GM12878 (cell line): ENCODE measurements around the gene METRNL.

Experiments used
- BCL11A ChIP-seq: IDR thresholded peaks from 2 replicates; pipeline ENCODE4 v1.6.1; 2011; ENCODE audit warnings: low read depth, low read length
- BCL3 ChIP-seq: IDR thresholded peaks from 2 replicates; pipeline ENCODE4 v1.6.1; 2011; ENCODE audit warnings: borderline replicate concordance, low read depth, mild to moderate bottlenecking, moderate library complexity, low read length; ENCODE audit not compliant: insufficient read depth, poor library complexity, severe bottlenecking
- CBX3 ChIP-seq: fragments of 200-600 bp; sonication (generic); IDR thresholded peaks from 2 replicates; pipeline ENCODE4 v1.6.1; 2016; ENCODE audit warnings: low read depth, borderline replicate concordance
- CEBPB ChIP-seq, 2 experiments: fragments of 150-350 bp in 1 of 2; IDR thresholded peaks; 2 replicates each; pipeline ENCODE4 v1.6.1; 2012 to 2014; ENCODE audit warnings: low read depth in 2 of 2, low read length in 2 of 2, borderline replicate concordance in 1 of 2, inconsistent platforms in 1 of 2
- CTCF ChIP-seq, 3 experiments: IDR thresholded peaks in 2 of 3; conservative IDR thresholded peaks in 1 of 3; 2 replicates each; pipeline ENCODE4 v1.5.1; 2011; ENCODE audit warnings: low read depth in 3 of 3, low read length in 3 of 3, mild to moderate bottlenecking in 3 of 3, control low read depth in 2 of 3, moderate library complexity in 2 of 3, inconsistent platforms in 1 of 3, mixed read lengths in 1 of 3; ENCODE audit not compliant: control insufficient read depth in 2 of 3, insufficient read depth in 1 of 3; ENCODE audit errors: extremely low read depth in 1 of 3
- JUNB ChIP-seq: IDR thresholded peaks from 2 replicates; pipeline ENCODE4 v1.6.1; 2016; ENCODE audit warnings: antibody characterized with exemption, mild to moderate bottlenecking
- KDM1A ChIP-seq: fragments of 200-600 bp; sonication (generic); IDR thresholded peaks from 2 replicates; pipeline ENCODE4 v1.6.1; 2016; ENCODE audit warnings: borderline replicate concordance
- POLR2A ChIP-seq: IDR thresholded peaks from 2 replicates; pipeline ENCODE4 v1.6.1; 2011; ENCODE audit warnings: low read depth, mild to moderate bottlenecking, low read length
- POLR2AphosphoS5 ChIP-seq: IDR thresholded peaks from 2 replicates; pipeline ENCODE4 v1.6.1; 2011; ENCODE audit warnings: mild to moderate bottlenecking, low read length, inconsistent platforms
- RAD21 ChIP-seq: IDR thresholded peaks from 2 replicates; pipeline ENCODE4 v1.6.1; 2011; ENCODE audit warnings: mild to moderate bottlenecking, low read depth, low read length, moderate library complexity; ENCODE audit not compliant: insufficient read depth
- SP1 ChIP-seq: IDR thresholded peaks from one replicate; pipeline ENCODE4 v1.6.1; 2011; ENCODE audit warnings: low read depth, low read length
- ZNF207 ChIP-seq: fragments of 450-650 bp; IDR thresholded peaks from 2 replicates; pipeline ENCODE4 v1.6.1; 2014; ENCODE audit warnings: antibody characterized with exemption, mild to moderate bottlenecking, borderline replicate concordance

- TF ChIP-seq ZNF207 = no peak
- TF ChIP-seq KDM1A = no peak
- TF ChIP-seq BCL3 = no peak
- no peak for TF ChIP-seq CTCF (IDR thresholded peaks at IDR 0.05 in 2 of 3, conservative IDR thresholded peaks at IDR 0.05 in 1 of 3; ENCODE audit: control insufficient read depth in 2 of 3, extremely low read depth in 1 of 3, insufficient read depth in 1 of 3, low read depth in 3 of 3, low read length in 3 of 3)
- no peak for TF ChIP-seq SP1
- no peak for TF ChIP-seq JUNB
- TF ChIP-seq POLR2A = no peak
- TF ChIP-seq POLR2AphosphoS5 = no peak
- TF ChIP-seq RAD21 = no peak
- 0 out of 2 replicates have a peak, but pooled peaks have one; percentile 29 for TF ChIP-seq BCL11A
- TF ChIP-seq CBX3 = no peak
- no peak for TF ChIP-seq CEBPB (IDR thresholded peaks at IDR 0.05; ENCODE audit: borderline replicate concordance in 1 of 2, low read depth in 2 of 2, low read length in 2 of 2)
Measured at GRCh38 chr17:83119987-83120864, 40.8 kb downstream of the METRNL start.
